GM04503 (cell line): ENCODE results near the gene FMO3.

Experiments used
- DNase-seq: peaks from one replicate; pipeline ENCODE4 v3.0.0-alpha.2; 2012; ENCODE audit warnings: low read depth

Gene FMO3

DNA sequence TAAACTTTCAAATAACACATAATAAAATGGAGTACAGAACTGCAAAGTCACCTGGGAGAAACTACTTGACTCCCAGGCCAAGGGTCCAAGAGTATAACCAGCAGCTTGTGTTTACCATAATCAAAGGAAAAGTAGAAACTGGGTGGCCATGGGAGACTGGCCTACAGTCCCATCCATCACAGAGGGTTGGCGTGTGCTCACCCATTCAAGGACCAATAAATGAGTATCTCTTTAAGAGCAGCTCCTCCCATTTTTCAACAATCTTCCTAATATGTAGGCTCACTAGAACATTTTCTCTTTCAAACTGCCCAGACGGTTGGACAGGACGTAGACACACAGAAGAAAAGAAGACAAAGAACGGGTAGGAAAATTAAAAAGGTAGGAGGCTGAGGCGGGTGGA is at the start of gene FMO3:
FMO3 (plus strand) TSS at position 302 of the 400 bp plus-strand sequence. CDS start 1,754 bp downstream, outside the sequence.
- no peak for DNase-seq

DNA sequence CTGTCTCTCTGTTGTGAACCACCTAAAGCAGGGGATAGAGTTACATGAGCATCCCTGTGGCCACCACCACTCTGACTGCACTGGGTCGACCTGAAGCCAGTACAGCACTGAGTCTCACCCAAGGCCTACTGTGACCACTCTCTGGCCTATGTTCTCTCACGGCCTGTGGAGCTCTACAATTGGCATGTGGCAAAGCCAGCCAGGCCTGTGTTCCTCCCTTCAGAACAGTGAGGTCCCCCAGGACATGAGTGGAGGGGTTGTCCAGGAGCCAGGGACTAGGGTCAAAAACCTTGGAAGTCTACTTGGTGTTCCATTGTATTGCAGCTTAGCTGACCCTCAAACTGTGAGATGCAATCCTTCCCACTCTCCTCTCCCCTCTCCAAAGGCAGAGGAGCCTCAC is 42.7 kb upstream of the FMO3 start:
- no peak for DNase-seq

DNA sequence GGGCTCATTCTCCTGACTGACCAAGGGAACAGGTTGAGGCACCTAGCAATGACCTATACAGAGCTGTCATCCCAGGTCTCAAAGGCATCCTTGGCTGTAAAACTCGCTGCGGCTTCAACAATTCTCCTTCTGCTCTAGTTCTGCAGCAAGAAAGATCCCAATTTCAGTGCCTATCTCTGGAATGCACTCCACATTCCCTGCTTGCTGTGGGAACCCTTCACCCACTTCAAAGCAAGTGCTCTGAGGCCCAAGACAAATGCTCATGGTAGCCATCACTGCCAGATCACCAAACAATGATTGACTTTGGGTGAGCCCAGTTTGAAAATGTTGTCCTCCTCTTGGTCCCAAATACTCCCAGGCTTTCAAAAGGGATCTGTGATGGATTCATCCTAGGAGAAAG is 37.7 kb upstream of the FMO3 start:
- no peak for DNase-seq

DNA sequence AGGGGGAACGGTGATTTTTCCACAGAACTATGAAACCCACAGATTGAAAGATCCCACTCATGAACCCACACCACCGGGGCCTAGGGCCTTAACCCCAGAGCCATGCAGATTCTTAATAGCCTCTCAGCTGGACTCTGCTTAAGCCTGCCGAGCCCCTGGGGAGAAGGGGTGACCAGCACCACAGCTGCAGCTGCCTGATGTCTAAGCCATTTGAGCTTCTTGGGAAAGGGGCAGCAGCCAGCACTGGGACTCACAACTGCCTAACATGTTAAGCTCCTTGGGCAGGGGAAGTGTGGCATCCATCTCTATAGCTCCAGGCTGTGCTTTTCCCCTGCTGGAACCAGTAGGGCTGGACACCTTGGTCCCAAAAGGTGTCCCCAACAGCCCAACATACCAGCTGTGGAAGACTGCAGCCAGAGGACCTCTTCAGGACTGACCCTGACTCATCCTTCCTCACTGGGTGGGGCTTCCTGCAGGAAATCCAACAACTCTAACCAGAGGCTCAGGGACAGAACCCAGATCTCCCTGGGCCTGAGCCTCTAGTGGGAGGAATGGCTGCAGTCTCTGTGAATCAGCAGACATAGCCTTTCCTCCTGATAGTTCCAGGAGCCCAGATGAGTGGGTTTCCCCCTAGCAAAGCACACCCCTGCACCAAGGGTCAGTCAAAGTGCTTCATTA is 34.6 kb upstream of the FMO3 start:
- DNase-seq, result no peak

DNA sequence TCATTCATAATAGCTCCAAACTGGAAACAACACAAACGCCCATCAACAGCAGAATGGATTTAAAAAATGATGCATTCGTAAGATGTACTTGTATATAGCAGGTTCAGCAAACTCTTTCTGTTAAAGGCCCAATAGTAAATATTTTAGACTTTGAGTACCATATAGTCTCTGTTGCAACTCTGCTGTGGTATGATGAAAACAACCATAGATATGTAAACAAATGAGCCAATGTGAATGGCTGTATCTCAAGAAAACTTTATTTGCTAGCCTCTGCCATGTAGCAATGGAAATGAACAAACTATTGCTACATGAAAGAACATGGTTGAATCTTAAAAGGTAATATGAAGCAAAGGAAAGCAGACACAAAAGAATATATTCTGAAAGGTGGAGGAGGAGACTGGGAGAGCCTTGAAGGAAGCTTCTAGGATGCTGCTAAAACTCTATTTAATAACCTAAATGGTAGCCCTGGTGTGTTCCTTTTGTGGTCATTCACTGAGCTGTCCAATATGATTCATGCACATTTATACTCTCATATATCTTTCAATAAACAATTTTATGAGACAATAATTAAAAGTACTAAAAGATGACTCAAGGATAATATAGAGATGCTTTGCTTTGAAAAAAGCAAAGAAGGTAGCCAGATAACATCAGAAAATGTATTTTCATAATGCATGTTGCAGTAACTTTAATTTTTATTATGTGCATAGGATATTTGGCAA is 29.1 kb upstream of the FMO3 start:
- no peak for DNase-seq

DNA sequence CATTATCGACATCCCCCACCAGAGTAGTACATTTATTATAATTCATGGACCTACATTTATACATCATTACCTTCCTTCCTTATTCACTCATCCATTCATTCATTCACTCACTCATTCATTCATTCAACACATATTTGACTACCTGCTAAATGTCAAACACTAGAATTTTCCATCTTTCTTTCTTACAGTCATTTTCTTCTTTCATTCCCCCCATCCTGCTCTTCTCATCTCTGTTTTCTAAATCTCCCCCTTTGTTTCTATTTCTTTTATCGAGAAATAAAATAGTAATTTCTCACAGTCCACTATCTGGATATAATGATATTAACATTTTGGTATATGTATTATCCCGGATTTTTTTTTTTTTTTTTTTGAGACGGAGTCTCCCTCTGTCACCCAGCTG is 27.8 kb upstream of the FMO3 start:
- no peak for DNase-seq

DNA sequence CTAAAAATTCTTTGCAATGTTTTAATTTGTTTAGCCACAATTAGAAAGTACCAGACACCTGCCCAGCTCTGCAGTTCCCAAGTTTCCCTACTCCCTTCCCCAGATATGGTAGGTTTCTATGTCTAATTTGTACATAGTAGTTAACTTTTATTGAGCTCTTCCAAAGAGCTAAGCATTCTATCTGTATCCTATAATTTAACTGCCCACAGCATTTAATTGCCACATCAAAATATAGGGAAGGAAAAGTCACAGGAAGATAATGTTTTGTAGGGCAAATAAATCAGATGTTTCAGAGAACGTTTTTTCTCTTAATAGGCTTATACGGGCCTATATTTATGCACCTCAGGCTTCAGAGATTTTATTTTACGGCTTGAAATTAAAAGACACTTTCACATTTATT is 15.7 kb upstream of the FMO3 start:
- no peak for DNase-seq

DNA sequence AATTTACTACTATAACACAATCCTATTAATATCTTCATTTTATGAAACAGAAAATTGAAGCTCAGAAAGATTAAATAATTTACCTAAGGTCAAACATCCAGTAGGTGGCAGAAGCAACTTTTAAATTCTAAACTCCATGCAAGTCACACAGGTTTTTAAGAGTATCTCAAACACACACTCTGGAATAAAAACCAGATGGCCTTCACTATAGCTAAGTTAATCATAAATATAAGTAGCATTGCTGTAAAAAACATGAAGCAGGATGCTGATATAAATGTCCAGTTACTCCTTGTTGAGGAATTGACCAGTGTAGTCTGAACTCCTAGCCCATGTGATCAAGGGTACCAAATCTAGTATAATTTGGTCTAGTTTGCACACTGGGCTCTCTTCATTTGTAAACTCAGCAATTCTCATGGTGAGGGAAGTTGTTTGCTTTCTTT is 9.4 kb upstream of the FMO3 start:
- peak; percentile 3 for DNase-seq

DNA sequence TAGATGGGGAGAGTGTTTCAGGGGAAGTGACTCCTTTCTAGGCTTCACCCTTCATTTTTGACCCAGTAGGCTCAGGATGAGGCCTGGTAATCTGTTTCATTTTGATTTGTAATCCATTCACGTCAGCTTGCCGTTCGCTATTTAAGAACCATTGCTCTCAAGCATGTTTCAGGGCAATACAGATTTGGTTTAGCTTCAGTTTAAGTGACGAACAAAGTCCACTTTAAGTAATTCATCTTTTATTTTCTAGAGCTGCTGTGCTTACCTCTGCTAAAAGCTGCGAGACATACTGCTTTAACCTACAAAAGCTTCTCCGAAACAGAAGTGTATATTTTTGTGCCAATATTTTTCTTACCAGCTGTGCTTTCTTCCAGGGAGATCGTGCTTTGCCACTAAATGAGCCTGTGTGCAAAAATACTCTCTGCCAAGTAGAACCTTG is 8.9 kb upstream of the FMO3 start:
- DNase-seq, result no peak

DNA sequence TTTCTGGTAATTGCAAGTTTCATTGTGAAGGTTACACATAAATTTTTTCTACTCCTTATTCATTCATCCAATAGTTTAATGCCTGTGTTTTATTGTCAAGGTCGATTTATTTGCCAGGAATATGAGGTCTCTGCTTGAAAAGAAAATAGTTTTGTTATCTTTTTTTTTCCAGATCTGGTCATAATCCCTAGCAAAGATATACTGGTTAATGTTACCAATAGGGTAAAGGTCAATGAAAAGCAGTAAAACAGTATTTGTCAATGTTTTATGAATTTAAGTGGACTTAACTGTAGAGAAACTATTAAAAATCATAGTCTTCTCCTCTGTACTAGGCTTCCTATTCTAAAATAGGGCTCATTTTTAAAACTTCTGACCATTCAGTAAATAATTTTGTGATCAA is 8.1 kb upstream of the FMO3 start:
- no peak for DNase-seq

DNA sequence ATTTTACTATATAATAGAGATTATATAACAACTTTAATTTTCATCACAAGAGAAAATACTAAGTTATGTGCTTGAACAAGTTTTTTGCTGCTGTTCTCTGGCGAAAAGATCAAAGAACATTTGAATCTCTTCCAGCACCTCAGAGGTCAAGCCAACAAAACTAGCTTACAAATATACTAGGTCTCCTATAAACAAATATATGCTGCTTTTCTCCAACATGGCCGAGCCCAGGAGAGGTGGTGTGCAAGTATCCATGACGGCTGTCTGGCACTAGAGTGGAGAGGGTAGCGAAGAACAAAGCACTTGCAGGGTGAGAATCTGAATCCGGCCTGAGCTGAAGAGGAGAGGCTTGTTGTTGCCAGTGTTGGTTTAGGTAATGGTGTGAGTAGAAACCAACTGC is 7.5 kb upstream of the FMO3 start:
- no peak for DNase-seq

DNA sequence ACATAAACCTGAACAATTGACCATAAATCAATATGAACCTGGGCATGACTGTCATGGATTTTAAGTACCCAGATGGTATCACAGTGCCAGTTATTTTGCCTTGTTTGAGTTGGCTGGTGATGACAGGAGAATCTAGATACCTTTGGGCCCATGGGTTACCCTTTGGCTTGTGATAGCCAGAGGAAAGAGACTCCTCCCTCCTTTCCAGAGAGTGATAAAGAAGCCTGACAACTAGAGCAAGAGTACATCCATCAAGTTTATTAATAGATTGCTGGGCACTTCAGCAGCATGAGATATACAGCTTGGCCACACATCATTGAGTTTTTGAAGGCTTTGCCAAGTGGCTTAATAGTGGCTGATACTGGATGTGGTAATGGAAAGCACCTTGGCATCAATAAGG is 6.6 kb upstream of the FMO3 start:
- DNase-seq, result no peak

DNA sequence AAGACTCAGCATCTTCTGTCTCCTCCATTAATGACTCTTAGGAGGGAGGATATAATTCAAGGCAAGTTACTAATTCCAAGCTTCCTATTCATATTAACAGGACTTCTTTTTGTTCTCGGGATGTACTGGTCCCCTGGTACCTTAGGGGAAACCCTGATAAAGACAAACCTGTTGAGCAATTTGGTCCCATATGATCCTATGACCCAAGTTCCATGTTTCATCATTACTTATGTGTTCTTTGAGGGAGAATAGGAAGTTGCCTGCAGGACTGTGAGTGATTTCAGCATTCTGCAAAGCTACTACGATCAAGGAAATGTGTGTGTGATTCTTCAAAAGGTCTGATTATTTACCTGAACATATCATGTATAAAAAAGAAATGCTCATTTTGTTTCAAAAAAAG is 5.8 kb upstream of the FMO3 start:
- no peak for DNase-seq

DNA sequence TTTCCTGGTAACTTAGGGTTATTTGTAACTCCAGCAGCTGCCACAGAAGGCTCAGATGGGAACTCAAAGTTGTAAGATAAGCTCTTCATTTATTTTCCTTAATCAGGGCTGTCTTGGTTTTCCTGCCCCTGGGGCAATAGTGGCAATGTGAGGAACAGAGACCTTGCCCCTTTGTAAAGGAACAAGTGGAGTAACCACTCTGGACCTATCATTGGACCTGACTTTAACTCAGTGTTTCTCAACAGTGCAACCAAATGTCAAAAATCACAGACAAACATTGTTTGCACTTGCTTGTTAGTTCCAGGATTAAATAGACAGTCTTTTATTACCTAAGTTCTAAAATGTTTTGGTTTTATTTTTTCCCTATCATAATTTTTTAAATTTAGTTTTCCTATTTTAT is 2.8 kb upstream of the FMO3 start:
- DNase-seq, result no peak

DNA sequence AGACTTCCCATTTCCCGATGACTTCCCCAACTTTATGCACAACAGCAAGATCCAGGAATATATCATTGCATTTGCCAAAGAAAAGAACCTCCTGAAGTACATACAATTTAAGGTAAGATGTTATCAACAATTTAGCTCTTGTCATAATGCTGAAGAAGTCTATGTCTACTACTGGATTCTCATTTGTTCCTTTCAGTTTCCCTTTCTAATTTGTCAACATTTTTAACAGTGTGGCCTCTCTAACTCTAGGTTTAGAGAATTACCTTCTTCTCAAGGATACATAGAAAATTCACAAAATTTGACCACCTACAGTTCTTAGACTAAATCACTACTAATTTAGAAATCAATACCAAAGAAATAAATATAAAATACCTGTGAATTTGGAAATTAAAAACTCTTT is 13.2 kb downstream of the FMO3 start:
- no peak for DNase-seq

DNA sequence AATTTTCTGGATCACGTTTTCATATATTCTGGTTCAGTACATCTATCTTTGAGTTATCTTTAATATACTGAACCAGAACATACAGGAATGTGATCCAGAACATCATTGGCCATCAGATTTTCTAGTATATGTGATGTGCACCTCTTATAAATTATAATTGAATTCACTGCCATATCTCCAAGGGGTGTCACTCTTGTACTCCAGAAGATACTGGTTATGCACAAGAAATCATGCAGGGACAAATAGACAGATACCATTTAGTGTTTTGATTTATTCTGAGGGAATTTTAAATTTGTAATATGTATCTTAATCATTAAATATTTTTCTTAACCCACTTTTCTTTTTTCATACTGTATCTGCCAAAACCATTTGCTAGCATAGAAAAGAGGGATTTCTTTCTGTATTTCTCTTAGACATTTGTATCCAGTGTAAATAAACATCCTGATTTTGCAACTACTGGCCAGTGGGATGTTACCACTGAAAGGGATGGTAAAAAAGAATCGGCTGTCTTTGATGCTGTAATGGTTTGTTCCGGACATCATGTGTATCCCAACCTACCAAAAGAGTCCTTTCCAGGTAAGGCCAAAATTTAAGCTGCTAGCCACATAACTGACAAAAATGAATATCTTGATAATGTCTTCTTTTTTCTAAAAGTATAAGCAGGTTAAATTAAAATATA is 16.7 kb downstream of the FMO3 start:
- no peak for DNase-seq

DNA sequence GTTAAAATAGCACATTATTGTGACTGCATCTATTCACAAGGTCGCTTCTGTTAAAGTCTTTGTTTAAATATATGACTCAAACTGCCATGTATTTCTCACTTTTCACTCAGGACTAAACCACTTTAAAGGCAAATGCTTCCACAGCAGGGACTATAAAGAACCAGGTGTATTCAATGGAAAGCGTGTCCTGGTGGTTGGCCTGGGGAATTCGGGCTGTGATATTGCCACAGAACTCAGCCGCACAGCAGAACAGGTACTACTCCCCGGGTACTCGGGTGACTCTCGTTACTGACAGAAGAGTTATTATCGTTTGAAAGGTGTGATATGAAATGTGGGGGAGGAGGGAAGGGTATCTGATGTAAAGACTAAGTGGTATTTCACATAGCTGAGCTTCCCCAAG is 17.3 kb downstream of the FMO3 start:
- DNase-seq, result no peak

DNA sequence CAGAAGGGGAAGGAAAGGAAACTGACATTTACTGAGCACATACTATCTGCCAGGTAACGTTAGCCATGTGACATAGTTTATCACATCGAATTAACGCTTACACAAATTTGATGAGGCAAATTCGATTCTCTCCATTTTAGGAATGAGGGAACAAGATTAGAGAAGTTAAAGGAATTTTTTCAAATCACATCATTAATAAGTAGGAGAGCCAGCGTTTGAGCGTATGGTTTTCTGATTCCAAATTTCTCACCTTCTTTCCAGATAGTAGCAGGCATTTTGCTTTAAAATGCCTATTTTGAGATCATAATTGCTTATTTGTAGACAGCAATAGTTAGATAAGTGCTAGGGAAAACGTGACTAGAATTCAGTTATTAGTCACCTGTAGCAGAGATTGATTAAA is 19.3 kb downstream of the FMO3 start:
- DNase-seq, result no peak

DNA sequence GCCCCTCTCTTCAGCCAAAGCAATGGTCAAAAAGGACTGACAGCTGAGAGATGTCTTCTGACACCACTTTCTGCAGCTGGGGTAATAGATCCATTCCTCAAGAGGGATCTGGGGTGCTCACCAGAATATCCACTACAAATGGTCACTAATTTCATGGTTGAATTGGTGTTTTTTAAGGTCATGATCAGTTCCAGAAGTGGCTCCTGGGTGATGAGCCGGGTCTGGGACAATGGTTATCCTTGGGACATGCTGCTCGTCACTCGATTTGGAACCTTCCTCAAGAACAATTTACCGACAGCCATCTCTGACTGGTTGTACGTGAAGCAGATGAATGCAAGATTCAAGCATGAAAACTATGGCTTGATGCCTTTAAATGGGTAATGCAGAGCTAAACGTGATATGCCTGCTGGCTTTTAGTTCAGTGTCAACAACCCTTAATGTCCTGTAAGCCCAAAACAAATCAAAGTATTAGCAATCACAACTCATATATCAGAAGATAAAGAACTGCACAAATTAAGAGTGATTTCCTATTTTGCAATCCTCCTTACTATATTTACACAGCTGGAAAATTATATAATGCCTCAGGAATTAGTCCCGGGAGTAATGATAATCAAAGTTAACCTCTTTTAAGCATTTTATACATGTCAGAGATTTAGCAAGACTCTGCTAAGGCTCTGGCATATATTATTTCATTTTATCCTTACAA is 20.1 kb downstream of the FMO3 start:
- DNase-seq, result no peak

DNA sequence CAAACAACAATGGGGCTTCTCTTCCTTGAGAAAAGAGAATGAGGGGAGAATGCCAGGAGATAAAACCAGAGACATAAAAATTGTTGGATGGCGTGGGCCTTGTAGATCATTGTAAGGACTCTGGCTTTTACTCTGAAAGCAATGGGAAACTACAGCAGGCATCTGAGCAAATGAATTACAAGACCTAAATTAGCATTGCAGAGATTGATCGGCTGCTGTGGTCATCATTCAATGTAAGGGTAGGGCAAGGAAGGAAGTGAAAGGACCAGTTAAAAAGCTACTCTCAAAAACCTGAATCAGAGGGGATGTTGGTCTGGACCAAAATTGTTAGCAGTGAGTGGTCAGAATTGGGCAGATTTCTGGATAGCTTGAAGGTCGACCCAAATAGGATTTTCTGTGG is 21.4 kb downstream of the FMO3 start:
- DNase-seq, result no peak

DNA sequence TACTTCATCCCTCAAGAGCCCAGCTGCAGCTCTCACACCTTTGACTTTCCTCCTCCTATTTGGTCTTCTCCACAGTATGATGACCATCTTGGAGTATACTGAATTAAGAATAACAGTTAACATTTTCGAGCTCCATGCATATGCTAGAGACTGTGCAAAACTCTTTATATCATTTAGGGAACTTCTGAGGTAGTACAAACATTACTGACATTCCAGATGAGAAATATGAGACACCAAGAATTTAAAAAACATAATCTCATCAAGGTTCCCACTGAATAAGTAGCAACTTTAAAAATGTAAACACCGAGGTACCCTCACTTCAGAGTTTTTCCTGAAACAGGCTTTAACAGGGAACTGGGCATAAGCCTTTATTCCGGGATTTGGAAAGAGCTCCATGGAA is 22.7 kb downstream of the FMO3 start:
- DNase-seq, result no peak

DNA sequence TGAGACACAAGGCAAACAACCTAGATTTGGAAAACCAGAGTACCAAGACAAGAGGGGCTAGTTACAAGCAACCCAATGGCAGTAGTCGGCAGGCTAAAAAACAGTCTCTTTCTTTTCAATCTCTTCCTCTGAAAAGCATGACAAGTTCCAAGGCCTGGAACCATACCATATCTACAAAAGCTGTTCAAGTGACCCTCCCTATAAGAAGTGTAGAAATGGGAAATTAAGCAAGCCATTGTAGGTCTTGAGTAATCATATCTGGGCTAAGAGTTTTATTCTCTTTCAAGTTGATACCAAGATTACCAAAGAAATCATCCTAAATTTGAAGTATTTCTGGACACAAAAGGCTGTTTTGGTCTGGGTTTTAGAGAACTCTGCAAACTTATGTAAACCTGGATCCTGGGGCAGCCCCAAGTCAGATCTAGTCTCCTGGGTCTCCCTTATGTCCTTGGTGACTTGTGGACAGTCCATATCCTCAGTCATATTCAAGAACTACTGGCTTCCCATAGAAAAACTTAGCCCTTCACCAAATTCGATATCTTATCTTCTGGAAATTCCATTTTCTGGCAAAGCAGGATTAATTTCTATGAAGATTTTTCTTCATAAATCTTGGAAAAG is 24.7 kb downstream of the FMO3 start:
- DNase-seq, result no peak
